ENCODE results near the gene EPC2.

- TF ChIP-seq, protein P1, sequence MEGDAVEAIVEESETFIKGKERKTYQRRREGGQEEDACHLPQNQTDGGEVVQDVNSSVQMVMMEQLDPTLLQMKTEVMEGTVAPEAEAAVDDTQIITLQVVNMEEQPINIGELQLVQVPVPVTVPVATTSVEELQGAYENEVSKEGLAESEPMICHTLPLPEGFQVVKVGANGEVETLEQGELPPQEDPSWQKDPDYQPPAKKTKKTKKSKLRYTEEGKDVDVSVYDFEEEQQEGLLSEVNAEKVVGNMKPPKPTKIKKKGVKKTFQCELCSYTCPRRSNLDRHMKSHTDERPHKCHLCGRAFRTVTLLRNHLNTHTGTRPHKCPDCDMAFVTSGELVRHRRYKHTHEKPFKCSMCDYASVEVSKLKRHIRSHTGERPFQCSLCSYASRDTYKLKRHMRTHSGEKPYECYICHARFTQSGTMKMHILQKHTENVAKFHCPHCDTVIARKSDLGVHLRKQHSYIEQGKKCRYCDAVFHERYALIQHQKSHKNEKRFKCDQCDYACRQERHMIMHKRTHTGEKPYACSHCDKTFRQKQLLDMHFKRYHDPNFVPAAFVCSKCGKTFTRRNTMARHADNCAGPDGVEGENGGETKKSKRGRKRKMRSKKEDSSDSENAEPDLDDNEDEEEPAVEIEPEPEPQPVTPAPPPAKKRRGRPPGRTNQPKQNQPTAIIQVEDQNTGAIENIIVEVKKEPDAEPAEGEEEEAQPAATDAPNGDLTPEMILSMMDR (IDR thresholded peaks at IDR 0.05; ENCODE audit: low read depth, low read length, poor library complexity, severe bottlenecking) = peak; percentile 26
- no peak for TF ChIP-seq EZH2phosphoT487 (IDR thresholded peaks at IDR 0.05; ENCODE audit: borderline replicate concordance, low read length)
Measured at GRCh38 chr2:148644883-148645538, 460 bp downstream of the EPC2 start.
